IPS-NIHi7 (cell line): ENCODE results near the gene EMSY.
"Not testable (repeated sequence)": the region's sequence is repeated elsewhere in the genome, so short reads cannot be mapped to it uniquely, and the experiment has no call there.

Experiments
- DNase-seq: peaks from one replicate; pipeline ENCODE4 v3.0.0; 2012; ENCODE audit warnings: mixed read lengths; ENCODE audit errors: extremely low spot score

Gene EMSY

DNA sequence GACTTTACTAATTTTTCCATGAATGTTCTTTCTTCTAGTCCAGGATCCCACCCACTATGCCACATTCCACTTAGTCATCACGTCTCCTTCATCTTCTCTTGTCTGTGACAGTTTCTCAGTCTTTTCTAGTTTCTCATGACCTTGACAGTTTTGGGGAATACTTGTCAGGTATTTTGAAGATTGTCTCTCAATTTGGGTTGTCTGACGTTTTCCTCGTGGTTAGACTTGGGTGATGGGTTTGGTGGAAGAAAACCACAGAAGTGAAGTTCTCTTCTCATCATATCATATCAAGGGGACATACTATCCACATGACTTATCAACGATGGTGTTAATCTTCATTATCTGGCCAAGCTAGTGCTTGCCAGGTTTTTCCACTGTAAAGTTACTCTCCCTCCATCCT lies 123.3 kb downstream of the EMSY start:
- no peak for DNase-seq

DNA sequence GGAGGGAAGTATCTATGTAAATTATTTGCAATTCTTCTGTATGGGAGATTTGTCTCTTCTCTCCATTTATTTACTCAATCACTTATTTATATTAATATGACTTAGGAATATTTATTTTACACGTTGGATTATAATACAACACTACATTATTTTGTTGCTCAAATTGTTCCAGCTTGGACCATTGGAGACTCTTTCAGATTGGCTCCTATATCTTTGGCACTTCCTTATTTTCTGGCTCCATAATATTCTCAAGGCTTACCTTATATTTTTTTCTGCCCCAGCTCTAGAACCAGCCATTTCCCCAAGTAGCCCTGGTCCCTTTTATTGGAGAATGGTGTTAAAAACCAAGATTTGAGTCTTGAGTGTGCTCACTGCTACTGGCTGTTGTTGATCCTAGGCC lies 123.8 kb downstream of the EMSY start:
- DNase-seq = no peak

DNA sequence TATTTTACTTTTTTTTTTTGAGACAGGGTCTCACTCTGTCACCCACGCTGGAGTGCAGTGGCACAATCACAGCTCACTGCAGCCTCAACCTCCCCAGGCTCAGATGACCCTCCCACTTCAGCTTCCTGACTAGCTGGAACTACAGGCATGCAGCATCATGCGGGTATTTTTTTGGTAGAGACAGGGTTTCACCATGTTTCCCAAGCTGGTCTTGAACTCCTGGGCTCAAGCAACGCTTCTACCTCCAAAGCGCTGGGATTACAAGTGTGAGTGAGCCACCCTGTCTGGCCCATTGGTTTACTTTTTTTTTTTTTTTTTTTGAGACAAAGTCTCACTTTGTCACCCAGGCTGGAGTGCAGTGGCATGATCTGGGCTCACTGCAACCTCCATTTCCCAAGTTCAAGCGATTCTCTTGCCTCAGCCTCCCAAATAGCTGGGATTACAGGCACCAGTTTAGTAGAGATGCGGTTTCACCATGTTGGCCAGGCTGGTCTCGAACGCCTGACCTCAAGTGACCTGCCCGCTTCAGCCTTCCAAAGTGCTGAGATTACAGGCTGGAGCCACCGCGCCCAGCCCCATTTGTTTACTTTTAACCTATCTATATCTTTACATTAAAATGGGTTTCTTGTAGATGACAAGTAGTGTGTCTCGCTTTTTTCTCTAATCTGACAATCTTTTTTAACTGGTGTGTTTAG lies 127.5 kb downstream of the EMSY start:
- DNase-seq = not testable (repeated sequence)

DNA sequence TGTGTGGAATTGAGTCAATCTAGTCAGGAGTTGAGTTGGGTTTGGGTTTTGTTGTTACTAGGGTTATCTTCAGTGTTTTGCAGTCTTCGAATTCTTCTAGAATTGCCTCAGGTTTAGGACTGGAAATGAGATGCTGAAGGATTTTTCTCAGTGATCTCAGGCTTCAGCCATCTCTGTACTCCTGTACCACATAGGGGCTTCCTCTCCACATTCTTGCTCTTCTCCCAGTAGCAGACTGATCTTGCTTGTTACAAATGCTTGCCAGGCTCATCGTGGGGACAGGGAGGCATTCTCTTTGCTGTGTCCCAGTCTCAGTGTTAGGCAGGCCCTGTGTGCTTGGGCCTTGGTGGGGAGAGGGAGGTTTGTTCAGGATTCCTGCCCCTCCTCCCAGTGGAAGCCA lies 129.6 kb downstream of the EMSY start:
- DNase-seq = no peak

DNA sequence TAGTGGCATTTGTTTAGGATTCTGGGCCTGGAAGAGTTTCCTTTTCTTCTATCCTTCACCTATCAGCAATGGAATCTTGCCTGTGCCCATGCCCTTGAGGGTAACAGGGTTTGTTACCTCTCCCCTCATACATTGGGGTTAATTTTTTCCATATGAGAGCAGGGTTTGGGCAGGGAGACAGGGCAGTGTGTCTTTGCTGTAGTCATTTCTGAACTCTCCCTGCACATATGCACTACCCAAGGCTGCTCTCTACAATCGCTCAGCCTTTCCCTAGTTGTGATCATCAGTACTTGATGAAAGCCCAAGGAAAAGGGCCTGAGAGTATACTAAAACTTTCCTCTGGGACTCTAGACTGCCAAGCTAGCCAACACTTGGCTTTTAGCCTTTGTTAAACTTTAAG lies 130.1 kb downstream of the EMSY start:
- DNase-seq = no peak

DNA sequence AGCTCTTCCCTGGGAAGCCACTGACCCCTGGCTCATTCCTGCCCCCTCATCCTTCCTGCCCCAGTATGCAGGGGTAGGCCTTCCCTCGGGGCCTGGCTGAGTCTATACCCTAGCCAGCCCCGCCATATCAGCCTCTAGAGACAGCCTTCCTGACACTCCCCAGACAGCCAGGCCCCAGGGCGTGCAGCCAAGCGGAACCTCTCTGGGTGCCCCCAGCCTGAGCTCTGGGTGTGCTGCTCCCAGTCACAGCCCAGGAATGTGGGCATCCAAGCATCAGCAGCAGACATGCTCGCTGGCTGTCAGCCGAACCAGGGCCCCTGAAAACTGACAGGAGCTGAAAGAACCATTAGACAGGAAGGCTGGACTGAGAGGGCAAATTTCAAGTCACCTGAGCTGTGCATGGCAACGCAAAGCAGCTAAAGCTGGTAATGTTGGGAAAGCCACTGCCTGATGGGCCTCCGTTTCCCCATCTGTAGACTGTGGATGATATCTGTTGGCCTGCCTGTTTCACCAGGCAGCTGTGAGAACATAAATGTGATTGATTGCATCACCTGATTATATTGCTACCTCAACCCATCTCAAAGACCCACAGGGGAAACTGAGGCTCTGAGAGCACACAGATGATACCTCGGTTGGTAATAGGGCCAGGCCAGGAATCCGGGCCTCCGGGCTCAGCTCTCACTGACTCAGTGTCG lies 132.6 kb downstream of the EMSY start:
- DNase-seq = no peak

DNA sequence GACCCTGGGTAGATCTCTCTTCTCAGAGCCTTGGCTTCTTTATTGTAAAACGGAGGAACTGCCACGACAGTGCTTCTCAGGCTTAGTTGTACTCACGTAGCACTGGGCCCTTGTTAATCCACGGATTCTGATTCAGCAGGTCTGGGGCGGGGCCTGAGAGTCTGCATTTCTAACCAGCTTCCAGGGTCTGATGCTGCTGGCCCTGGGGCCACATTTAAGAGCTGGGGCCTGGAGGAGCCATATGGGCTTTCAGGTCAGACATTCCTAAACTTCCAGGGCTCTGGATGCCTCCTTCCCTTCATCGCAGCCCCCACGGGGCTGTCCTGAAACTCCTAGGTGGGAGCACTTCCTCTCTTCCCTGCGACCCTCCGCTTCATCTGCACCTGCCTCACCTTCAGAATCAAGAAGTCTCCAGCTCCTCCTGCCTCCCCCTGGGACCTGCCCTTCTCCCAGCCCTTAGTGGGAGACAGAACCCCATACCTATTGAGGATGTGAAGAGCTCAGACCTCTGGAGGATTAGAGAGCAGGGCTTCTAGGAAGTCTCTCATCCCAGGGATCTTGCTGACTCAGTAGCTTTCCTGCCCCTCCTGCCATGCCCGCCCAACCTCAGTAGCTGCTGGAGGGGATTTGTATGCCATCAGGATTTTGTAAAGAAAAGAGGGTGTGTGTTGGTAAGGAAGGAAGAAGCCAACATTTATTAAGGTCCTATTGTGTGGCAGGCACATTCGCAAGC lies 133.3 kb downstream of the EMSY start:
- no peak for DNase-seq

DNA sequence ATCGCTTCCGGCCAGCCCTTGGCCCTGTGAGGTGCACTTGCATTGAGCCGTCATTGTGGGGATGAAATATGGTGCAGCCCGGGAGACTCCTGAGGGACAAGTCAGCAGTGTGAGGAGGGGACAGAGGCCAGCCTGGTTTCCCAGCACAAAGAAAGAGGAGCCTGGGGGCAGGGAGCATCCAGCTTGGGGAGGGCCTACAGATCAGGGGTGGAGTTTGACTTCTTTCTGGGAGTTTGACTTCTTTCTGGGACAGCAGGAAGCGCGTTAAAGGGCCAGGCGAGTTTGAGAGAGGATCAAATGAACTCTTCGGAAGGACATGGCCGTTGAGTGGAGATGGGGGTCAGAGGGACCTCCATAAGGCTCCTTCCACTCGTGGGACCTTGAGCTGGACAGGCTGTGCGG lies 133.8 kb downstream of the EMSY start:
- no peak for DNase-seq

DNA sequence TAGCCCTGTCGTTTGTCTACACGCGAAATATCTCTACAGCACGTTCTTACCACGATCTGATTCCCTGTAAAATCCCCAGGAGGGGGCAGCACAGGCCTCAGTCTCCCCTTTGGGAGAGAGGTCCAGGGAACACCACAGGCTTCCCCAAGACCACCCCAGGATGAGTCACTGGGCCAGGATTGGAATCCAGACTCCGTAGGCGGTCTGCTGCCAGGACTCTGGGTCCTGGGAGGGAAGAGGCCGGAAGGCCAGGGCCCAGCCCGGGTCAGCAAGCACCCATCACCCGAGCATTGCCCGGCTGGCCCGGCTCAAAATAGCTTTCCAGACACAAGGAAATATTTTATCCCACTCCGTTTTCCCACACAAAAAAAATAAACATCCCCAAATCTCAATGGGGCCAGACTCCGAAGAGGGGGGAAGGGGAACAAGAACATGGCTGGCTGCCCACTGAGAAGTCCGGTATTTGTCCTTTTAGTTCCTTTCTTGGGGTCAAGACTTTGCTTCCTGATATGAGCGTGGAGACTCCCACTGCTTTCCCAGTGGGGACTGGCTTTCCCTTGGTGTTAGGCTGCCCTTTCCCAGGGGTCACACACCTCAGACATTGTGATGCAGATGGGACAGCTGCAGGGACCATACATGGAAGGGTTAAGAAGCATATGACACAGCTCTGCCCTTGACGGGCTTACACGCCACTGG lies 134.4 kb downstream of the EMSY start:
- DNase-seq = peak; percentile 51

DNA sequence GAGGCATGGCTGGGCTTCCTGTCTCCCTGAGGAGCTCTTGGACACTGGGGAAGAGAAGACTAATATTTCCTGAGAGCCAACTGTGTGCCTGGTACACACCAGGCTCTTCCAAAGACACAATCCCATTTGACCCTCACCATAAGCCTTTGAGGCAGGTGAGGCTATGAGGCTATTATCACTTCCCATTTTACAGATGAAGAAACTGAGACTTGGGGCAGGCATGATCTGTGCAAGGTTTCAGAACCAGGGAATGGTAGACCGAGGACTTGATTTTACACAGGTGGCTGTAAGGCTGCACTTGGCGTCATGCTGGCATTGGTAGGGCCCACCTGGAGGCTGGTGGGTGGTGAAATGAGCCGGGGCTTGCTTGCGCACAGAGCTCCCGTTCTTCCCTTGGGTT lies 134.9 kb downstream of the EMSY start:
- no peak for DNase-seq

DNA sequence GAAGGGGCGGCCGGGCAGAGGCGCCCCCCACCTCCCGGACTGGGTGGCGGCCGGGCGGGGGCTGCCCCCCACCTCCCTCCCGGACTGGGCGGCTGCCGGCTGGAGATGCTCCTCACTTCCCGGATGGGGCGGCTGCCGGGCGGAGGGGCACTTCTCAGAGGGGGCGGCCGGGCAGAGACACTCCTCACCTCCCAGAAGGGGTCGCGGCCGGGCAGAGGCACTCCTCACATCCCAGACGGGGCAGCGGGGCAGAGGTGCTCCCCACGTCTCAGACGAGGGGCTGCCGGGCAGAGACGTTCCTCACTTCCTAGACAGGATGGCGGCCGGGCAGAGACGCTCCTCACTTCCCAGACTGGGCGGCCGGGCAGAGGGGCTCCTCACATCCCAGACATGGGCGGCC lies 137.7 kb downstream of the EMSY start:
- not testable (repeated sequence) for DNase-seq

DNA sequence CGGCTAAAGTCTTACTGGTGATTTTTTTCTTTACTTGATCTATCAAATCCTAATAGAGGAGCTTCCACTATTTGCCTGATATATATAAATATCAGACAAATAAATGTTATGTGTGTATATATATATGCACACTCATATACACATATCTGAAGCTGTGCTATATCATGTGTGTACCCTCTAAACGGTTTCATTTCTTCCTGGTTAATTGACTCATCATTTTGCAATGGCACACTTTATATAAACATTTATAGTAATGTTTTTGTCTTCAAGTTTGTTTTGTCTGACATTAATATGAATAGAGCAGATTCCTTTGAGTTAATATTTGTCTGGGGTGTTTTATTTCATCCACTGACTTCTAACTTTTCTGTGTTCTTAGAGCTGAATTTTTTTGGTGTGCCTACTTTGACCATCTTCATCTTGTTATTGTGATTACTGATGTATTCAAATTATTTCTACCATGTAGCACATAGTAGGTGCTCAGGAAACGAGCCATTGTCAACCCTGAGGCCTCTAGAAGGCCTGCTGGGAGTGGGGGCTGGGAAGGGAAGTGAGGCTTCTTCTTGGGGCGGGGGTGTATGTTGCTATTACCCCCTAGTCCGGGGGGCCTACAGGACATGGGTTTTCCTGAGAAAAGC lies 143.1 kb downstream of the EMSY start:
- no peak for DNase-seq

DNA sequence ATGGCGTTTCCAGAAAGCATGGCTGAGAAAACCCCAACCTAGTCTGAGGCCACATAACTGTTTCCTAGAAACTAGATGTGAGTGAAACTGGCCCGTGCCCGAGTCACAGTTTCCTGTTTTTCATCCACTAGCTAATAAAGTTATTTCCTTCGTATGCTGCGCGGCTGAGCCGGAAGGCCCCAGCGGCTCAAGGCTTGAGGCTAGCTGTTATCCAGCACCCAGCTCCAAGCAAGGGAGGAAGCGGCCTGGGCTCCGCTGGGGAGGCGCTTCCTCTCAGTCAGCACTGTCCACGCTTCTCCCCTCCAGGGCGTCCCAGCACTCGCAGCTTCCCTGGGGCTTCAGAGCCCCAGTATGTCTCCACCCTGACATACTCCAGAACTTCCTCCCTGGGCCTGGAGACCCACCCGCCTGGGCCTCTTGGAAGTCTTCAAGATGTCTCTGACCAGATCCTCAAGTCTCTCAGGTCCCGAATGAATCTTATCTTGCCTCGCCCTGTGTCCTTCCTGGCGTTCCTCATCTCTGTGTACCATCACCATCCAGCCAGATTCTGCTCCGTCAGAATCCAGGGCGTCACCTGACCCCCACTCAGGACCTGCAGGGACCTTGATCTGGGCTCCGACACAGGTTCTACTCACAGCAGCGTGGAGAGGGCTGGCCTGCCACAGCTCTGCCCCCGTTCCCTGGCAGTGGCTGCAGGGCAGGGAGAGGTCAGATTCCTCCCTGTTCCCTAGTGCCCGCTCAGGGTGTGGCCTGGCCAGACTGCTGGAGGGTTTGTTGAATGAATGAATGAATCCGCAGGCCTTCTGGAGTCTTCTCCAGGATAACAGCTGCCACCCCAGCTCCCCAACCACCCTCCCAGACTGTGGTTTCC lies 143.9 kb downstream of the EMSY start:
- DNase-seq = no peak

DNA sequence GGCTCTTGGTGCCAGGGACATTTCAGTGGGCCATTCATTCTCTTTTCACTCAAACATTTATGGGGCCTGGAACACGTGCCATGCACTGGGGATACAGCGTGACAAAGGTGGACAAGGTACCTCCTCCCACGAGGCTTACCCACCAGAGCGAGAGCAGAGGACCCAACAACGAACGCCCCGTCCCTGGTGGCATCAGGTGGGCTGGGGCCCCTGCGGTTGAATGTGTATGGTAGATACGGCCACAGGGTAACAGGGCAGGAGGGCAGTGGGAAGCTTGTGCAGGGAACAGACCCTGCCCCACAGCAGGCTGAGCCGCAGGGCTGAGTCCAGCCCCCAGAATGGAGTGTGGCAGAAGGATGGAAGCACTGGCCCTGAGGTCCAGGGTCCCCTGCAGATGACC lies 144.7 kb downstream of the EMSY start:
- no peak for DNase-seq

DNA sequence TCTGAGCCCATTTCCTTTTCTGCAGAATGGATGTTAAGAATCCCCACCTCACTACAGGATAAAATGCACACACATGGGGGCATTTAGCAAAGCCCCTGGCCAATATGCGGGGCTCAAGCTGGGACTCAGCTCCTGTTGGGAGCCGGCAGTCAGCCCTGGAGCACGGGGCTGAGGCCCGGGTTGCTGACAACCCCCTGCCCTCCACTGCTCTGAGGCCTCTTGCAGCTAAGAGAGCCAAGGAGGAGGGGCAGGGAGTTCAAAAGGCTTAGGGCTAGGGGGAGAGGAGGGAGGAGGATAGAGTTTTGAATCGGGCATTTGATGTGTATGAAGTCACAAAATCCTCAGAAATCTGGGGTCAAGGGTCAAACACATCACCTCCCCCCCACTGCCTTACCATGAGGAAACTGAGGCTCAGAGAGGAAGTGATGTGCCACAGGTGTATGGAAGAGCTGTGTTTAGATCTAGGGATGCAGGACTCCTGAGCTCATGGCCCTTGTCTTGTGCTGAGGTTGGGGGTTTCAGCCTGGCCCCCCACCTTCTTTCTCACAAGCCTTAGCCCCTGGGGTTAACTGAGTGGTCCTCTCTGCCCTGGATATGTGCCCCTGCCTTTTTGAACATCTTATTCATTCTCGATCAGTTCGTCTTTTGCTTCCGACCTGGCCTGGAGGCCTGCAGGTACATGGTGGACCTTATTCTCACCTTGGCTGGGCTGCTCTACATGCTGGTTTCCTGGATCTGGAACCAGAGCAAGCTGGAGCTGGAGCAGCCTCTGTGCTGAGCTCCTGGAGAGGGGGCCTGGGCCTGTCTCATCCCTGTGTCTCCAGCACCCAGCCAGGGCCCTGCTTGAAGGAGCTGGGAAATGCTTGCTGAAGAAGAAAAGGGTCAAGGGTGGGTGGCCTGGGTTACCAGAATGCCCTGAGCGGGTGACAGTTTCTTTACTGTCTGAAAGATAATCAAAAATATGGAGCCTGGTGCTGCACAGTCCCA lies 145.4 kb downstream of the EMSY start:
- DNase-seq = no peak

DNA sequence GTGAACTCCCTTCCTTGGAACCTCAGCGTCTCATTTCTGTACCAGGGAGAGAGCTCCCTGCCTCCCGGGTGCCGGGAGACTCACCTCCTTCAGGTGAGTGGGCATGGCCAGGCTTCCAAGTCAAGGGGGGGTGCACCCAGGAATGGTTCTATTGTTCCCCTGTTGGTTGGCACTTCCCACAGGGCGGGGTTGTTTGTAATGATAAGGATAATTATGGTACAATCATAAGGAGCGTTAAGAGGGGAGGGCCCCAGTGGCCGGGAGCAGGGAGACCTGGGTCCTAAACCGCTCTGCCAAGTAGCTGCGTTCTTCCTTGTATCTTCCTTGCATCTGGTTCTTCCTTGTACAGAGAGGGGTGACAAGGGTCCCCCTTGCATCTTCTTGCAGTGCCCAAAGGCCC lies 146.6 kb downstream of the EMSY start:
- DNase-seq = no peak

DNA sequence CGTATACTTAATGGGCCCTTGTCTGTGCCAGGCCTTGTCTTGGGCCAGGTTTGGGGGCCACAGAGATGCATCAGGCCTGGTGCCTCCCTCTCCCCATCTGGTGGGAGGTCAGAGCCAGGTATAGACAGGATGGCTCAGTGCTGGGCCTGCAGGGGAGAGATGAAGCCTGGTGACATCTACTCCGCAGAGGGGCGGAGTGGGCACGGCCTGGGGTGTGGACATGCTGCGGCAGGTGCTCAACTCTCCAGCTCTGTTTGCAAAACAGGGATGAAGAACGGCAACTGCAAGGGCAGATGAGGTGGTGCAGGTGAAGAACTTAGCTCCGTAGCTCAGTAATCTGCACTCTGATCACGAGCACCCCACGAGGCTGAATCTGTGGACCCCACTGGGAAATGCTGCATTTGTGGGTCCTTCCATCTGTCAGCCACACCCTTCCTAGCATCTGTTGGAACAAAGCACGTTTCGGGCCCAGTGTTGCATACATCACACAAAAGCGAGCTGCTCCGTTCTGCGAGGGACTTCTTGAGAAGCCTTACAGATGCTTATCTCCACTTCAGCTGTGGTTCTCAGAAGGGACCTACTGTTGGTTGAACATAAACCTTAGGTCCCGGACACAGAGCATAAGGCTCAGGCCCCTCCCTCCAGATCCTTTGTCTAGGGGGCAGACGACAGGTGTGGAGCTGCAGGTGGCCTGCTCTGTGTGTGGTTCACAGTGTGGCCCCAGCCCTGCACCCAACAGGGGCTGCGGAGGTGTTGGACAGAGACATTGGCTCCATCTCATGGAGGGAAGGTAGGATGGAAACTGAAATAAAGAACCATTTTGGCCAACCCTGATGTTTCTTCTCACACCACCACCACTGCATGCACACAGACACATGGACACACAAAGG lies 147.5 kb downstream of the EMSY start:
- DNase-seq = no peak

DNA sequence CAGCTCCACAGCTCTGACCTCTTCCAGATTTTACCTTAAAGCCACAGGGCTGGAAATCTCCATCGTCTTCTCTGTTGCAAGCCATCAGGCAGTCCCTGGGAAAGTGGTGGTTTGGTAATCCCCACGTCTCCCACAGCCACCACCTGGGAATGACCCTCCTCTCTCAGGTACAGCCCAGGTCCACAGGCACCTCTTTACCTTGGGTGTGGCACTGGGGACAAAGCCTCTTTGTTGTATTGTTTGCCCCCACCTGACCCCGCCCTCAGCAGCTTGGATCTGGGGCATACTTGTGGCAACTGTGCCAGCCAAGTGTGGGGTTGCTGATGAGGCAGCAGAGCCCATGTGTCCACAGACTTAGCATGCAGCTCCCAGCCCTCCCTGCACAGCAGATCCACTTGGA lies 148.1 kb downstream of the EMSY start:
- no peak for DNase-seq

DNA sequence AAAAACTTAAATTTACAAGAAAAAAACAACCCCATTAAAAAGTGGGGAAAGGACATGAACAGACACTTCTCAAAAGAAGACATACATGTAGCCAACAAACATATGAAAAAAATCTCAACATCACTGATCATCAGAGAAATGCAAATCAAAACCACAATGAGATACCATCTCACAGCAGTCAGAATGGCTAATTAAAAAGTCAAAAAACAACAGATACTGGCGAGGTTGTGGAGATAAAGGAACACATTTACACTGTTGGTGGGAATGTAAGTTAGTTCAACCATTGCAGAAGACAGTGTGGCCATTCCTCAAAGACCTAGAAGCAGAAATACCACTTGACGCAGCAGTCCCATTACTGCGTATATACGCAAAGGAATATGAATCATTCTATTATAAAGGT lies 150.3 kb downstream of the EMSY start:
- not testable (repeated sequence) for DNase-seq
